NCI-H2081 treated with DMSO at 0.1 percent for 48 hours (cell line): Measurements from ENCODE around the gene GDPD4.
"Not testable (repeated sequence)": the region's sequence is repeated elsewhere in the genome, so short reads cannot be mapped to it uniquely, and the experiment has no call there.

Source experiments
- DNase-seq: peaks from one replicate; lab custom pipeline; 2025; lab: John Stamatoyannopoulos, UW

GDPD4 gene

GRCh38 chr11:77301510-77301909, at the start of gene GDPD4:
GDPD4 (minus strand) TSS chr11:77301686; CDS start chr11:77285137, 16,549 bp downstream.
- no peak for DNase-seq

GRCh38 chr11:77347948-77348347, 46.5 kb upstream of the GDPD4 start:
- DNase-seq, result no peak

GRCh38 chr11:77346906-77347603, 45.6 kb upstream of the GDPD4 start:
- no peak for DNase-seq

GRCh38 chr11:77345621-77346020, 44.1 kb upstream of the GDPD4 start:
- no peak for DNase-seq

GRCh38 chr11:77340501-77340900, 39.0 kb upstream of the GDPD4 start:
- no peak for DNase-seq

GRCh38 chr11:77332259-77332658, 30.8 kb upstream of the GDPD4 start:
- DNase-seq, result no peak

GRCh38 chr11:77325159-77325558, 23.7 kb upstream of the GDPD4 start:
- DNase-seq, result no peak

GRCh38 chr11:77324508-77324907, 23.0 kb upstream of the GDPD4 start:
- no peak for DNase-seq

- no peak for DNase-seq
These were observed 21.6 kb upstream of the GDPD4 start for GRCh38 chr11:77322926-77323590.

- DNase-seq, result no peak
These were observed 21.0 kb upstream of the GDPD4 start for GRCh38 chr11:77322506-77322905.

- no peak for DNase-seq
These were observed 18.9 kb upstream of the GDPD4 start for GRCh38 chr11:77320351-77320750.

- no peak for DNase-seq
These were observed 17.1 kb upstream of the GDPD4 start for GRCh38 chr11:77318600-77318999.

- no peak for DNase-seq
These were observed 15.4 kb upstream of the GDPD4 start for GRCh38 chr11:77316733-77317342.

GRCh38 chr11:77312107-77312506, 10.6 kb upstream of the GDPD4 start:
- no peak for DNase-seq

GRCh38 chr11:77311701-77312100, 10.2 kb upstream of the GDPD4 start:
- no peak for DNase-seq

- DNase-seq, result no peak
These were observed 9.2 kb upstream of the GDPD4 start for GRCh38 chr11:77310721-77311120.

- DNase-seq, result no peak
These were observed 8.1 kb upstream of the GDPD4 start for GRCh38 chr11:77309401-77310085.

- DNase-seq, result no peak
These were observed 7.4 kb upstream of the GDPD4 start for GRCh38 chr11:77308838-77309237.

- no peak for DNase-seq
These were observed 1.8 kb upstream of the GDPD4 start for GRCh38 chr11:77303328-77303727.

- no peak for DNase-seq
These were observed 1.3 kb upstream of the GDPD4 start for GRCh38 chr11:77302752-77303151.

- no peak for DNase-seq
These were observed 791 bp downstream of the GDPD4 start for GRCh38 chr11:77300695-77301094.

GRCh38 chr11:77300028-77300427, 1.5 kb downstream of the GDPD4 start:
- DNase-seq, result not testable (repeated sequence)

- DNase-seq, result no peak
These were observed 1.9 kb downstream of the GDPD4 start for GRCh38 chr11:77299528-77299993.
